DMS53 (cell line): ENCODE measurements around the gene CPT1A.
"Not testable (repeated sequence)": the region's sequence is repeated elsewhere in the genome, so short reads cannot be mapped to it uniquely, and the experiment has no call there.

ENCODE experiments used
- DNase-seq: peaks from one replicate; lab custom pipeline; 2025; lab: John Stamatoyannopoulos, UW

CPT1A gene

GRCh38 chr11:68841718-68842426, at the start of gene CPT1A:
TSS of gene CPT1A (minus strand) at chr11:68841916. CDS start at chr11:68815474, 26,442 bp downstream.
- DNase-seq = peak; percentile 96

DNA sequence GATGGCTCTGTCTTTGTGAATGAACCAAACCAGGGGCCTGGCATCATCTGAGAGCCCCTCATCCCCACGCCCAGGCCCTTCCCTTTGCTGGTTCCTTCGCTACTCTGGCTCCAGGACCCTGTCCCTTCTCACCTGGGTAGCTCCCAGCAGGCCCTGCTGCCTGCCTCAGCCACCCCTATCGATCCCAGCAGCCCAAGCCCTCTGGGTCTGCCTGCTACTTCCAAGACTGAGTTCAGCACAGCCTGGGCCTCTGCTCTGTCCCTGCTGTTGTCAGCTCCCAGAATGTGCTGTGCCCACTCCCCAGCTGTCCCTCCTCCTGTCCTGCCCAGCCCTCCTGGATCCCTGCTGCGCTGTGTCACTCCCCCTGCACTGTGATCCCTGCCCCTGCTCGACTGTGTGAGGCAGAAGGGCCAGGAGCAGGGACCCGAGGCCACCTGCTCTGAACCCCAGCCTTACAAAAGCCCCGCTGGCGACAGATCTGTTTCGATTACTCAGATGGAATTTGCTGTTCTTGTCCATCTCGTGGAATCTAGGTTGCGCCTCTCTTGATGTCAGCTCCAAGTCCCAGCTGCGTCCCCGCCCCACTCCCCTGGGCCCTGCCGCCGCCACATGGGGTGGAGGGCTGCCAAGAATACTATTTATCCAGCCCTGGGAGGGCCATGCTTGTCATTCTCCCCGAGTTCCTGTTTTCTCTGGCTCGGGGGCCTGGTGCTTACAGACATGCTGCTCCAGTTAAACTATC, 48.9 kb upstream of the CPT1A start:
- no peak for DNase-seq

DNA sequence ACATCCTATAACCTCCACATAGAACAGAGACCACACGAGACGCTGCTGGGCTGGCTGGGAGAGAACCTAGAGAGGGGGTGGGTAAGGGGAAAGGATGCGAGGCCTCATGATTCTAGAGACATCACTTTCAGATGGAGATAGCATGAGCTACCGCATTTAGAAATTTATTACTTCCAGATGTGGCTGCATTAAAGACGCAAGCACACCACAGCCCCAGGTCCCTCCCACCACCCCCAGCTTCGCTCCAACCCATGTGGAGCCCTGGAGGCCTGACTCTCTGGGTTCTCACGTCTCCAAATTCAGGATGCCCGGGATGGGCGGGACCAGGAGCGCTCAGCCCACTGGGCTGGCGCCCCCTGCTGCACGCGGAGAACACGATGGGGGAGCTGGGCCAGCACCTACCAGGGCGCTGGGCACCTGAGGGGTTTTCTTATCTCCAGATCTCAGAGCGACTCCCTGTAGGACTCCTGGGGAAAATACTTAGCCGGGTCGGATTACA, 48.3 kb upstream of the CPT1A start:
- DNase-seq = peak; percentile 34

DNA sequence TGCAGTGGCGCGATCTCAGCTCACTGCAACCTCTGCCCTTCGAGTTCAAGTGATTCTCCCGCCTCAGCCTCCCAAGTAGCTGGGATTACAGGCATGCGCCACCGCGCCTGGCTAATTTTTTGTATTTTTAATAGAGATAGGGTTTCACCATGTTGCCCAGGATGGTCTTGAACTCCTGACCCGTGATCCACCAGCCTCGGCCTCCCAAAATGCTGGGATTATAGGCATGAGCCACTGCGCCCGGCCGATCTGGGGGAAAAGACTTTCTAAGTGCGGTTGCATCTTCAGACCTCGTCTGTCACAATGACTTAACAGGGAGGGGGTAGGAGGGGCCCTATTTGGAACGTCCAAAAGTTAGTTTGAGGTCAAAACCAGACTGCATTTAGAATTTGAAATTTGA, 43.1 kb upstream of the CPT1A start:
- not testable (repeated sequence) for DNase-seq

DNA sequence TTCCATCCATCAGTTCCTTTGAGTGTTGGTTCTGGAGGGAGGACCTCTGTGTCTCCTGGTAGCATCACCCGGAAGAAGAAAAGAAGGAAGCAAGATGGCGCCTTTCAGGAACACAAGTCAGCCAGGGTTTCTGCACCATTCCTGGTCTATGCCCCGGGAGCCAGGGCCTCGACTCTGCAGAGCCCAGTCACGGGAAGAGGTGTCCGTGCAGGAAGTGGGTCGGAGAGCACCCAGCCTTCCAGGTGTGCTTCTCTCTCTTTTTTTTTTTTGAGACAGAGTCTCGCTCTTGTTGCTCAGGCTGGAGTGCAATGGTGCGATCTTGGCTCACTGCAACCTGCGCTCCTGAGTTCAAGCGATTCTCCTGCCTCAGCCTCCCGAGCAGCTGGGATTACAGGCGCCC, 40.7 kb upstream of the CPT1A start:
- no peak for DNase-seq

- DNase-seq = no peak
Observed at GRCh38 chr11:68881320-68881719, 39.6 kb upstream of the CPT1A start.

DNA sequence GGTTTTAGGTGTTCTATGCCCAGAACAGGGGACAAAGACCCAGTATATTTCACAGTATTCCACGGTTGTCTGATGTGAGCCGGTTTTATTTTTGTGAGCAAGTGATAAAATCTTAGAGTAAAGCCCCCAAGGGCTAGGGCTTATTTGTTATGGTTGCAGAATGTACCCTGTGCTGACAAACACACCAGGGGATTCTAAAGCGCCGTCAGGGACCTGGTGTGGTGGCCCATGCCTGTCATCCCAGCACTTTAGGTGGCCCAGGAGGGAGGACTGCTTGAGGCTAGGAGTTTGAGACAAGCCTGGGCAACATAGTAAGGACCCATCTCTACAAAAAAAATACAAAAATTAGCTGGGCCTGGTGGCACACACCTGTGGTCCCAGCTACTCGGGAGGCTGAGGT, 39.1 kb upstream of the CPT1A start:
- no peak for DNase-seq

DNA sequence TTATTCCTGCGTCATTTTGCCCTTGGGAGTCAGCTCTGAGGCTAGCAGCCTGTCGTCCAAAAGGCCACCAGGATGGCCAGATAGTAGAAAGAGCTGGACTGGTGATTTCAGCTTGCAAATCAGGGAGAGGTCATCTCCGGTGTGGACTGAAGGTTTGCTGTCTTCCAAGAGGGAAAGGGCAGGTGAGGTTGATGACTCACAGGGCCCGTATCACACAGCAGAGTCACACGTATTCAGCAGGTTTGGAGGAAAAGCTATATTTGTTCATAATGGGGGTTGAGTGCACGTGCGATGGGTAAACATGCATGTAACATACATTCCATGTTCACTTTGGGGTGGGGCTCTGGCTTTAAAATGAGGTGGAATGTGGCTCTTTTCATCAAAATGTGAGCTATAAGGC, 36.3 kb upstream of the CPT1A start:
- peak; percentile 74 for DNase-seq

DNA sequence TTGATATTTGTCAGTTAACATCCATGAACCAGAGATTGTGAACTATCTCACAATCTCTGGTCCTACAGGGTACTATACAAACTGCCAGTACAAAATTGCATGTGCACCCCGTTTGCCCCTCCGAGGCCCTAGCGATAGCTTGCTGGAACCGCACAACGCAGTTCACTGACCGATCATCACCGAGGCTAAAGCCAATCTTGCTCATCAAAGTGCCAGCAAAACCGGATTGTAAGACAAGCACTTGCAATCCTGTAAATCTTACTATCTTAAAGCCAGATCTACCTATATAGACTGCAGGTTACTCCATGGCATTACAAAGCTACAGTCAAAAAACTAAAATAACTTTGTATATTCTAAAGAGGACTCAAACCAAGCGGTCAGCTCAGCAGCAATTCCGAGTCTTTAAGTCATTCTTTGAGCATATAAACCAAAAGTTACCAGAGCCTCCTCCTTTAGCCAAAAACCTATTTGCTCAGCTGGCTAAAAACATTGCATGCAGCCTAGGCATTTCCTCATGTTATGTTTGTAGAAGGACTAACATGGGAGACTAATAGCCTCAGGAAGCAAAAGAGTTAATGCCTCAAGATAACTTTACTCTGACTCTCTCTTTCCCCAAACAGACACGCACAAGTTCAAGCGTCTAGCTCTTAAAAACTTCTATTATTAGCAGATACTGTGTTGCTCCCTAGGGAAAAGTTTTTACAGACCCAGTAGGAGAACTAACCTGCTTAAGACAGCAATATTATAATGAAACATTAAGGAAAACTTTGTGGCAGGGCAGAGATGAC, 30.7 kb upstream of the CPT1A start:
- no peak for DNase-seq

- peak; percentile 58 for DNase-seq
Observed at GRCh38 chr11:68870470-68870869, 28.8 kb upstream of the CPT1A start.

GRCh38 chr11:68868221-68868835, 26.6 kb upstream of the CPT1A start:
- DNase-seq = no peak

- DNase-seq = no peak
Observed at GRCh38 chr11:68867066-68867465, 25.4 kb upstream of the CPT1A start.

DNA sequence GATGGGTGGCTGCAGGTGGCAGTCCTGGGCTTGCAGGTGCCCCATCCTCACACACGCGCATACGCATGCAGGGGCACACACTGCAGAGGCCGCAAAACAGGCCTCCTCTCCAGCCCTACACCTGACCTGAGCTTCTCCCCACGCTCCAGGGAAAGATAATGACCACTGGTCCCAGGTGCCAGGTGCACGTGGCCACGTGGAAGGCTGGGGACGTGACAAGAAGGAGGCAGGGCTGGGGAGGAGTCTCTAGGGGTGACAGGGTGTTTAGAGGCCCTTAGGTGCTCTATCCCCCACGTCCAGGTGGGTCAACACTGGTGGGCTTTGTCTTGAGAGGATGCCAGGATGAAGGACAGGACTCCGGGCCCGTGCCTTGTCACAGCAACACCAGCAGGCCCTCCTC, 23.5 kb upstream of the CPT1A start:
- no peak for DNase-seq

DNA sequence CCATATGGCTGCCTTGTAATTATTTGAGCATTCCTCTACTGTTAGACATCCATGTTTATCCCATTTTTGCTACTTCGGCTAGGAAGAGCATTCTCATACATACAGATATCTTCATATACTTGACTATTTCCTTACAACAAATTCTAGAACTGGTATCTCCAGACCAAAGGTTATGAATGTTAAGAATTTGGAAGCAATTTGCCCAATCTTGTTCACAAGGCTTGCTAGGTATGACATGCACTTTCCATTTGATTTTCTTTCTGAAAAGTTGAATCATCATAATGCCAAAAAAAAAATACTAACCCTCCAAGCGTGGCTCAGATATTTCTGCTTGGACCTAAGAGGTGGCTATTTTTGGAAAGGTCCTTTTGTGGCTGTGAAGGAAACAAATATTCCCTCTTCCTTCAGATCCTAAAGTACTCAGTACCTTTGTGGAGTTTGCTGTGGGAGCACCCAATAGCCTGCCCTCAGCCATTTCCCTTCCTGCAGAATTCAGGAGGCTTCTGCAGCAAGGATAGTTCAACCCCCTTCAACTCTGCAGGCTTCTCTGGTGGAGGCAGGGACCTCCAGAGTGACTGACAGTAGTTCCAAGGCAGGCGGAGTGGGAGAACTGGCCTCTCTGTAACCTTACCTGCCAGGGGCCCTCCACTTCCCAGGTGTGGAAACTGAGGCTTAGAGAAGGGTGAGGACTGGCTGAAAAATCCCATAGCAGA, 22.0 kb upstream of the CPT1A start:
- no peak for DNase-seq

DNA sequence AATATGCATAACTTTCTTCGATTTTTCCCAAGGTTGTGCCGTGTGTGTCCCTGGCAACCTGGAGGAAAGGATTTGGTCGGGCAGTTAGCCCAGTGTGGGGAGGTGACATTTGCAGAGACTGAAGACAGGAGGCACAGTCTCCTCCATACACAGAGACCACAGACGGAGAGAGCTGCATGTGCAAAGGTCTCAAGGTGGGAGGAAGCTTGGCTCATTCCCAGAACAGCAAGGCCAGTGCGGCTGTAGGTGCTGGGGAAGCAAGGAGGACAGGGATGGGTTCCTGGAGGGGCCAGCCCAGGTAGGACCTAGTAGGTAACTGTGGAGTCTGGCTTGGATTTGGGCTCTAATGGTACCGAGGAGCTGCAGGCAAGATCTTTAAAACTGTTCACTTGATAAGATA, 20.7 kb upstream of the CPT1A start:
- DNase-seq = no peak

GRCh38 chr11:68859123-68859522, 17.4 kb upstream of the CPT1A start:
- DNase-seq = no peak

GRCh38 chr11:68857037-68857586, 15.4 kb upstream of the CPT1A start:
- DNase-seq = peak; percentile 62

DNA sequence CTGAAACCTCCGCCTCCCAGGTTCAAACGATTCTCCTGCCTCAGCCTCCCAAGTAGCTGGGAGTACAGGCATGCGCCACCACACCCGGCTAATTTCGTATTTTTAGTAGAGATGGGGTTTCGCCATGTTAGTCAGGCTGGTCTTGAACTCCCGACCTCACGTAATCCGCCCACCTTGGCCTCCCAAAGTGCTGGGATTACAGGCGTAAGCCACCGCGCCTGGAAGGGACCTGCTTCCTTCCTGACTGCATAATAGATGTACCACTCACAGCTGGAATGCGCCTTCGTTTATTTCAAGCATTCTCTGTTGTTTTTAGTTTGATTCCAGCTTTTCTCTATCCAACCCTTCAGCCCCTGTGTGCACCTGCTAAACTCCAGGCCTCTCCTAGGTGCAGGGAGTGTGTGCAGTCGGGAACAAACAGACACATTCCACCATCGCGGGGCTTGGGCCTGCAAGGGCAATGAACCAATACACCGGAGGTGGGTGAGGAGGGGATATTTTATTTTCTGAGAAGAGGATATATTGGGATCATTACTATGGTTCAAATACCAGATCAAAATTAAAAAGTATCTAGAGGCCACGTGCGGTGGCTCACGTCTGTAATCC, 14.8 kb upstream of the CPT1A start:
- not testable (repeated sequence) for DNase-seq

DNA sequence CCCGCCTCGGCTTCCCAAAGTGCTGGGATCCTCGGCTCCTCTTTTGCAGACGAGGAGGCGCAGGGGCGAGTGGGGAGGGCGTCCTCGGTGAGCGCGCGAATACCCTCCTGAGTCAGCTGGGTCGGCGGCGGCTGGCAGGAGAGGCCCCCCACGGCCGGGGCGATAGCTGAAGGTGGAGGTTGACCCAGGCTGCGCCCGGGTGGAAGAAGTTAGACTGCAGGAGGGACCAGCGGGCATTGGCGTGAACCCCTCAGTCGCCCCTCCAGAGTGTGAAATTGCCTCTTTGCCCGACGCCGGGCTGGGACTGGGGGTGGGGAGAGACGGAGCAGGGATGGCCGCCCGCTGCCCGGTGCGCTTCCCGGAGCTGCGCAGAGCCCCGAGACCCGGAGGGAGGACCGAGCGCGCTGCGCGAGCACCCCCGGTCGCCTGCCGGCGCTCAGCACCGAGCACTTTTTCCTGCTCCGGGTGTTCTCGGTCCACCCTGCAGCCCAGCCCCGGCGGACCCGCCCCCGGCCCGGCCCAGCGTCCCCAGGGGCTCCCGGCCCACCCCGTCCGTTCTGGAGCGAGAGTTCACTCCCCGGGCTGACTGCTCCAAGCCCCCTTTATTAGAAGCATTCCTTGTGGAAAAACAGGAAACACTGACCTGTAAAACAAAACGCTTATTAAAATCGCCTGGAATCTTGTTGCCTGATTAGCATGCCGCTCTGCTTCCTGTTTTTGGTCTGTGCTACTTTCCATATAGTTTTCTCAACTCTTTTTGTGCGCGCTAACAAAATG, 13.7 kb upstream of the CPT1A start:
- peak; percentile 53 for DNase-seq
